ENCODE measurements around the gene ZNF423.

ZNF423 gene

DNA sequence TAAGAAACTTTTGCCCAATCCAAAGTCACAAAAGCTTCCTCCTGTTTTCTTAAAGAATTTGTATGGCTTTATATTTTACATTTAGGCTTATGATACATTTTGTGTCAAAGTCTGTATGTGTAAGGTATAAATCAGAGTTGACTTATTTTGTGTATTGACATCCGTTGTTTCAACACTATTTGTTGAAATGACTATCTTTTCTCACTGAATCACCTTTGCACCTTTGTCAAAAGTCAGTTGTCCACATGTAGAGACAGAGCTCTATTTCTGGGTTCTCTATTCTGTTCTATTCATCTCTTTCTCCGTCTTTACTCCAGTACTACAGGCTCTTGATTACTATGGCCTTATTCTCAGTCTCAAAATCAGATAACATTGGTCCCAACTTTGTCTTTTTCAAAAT, 409.1 kb downstream of the ZNF423 start:
- Histone ChIP-seq H3K36me3 (ENCODE audit: insufficient read depth, low read length) (no peaks in the 10 kb centered on the region), H3K4me3 (ENCODE audit: low read depth, low read length, poor library complexity, severe bottlenecking) (no peak overlapping the region), H3K79me2 (ENCODE audit: insufficient read depth, low read length) (no peaks in the 10 kb centered on the region), H3K9me3 (ENCODE audit: low read length) (no peaks in the 10 kb centered on the region), H2AFZ (ENCODE audit: low read length) (no peak overlapping the region), H3K27me3 (ENCODE audit: insufficient read depth, low read length) (0 out of 2 replicates have a peak, but pooled peaks cover 5% of the 10 kb centered on the region), H3K4me1 (ENCODE audit: insufficient read depth, low read length, severe bottlenecking) (peaks cover 34% of the 10 kb centered on the region), H3K27ac (ENCODE audit: low read depth, low read length, poor library complexity, severe bottlenecking) (no peak overlapping the region), H3F3A (ENCODE audit: insufficient read depth, low read length) (no peaks in the 10 kb centered on the region), H3K9ac (ENCODE audit: low read length) (no peak overlapping the region), H4K20me1 (ENCODE audit: insufficient read depth, low read length) (no peaks in the 10 kb centered on the region), H3K9me2 (ENCODE audit: low read depth, low read length) (no peaks in the 10 kb centered on the region), H3K4me2 (ENCODE audit: low read length) (no peak overlapping the region)
- TF ChIP-seq, protein P1, sequence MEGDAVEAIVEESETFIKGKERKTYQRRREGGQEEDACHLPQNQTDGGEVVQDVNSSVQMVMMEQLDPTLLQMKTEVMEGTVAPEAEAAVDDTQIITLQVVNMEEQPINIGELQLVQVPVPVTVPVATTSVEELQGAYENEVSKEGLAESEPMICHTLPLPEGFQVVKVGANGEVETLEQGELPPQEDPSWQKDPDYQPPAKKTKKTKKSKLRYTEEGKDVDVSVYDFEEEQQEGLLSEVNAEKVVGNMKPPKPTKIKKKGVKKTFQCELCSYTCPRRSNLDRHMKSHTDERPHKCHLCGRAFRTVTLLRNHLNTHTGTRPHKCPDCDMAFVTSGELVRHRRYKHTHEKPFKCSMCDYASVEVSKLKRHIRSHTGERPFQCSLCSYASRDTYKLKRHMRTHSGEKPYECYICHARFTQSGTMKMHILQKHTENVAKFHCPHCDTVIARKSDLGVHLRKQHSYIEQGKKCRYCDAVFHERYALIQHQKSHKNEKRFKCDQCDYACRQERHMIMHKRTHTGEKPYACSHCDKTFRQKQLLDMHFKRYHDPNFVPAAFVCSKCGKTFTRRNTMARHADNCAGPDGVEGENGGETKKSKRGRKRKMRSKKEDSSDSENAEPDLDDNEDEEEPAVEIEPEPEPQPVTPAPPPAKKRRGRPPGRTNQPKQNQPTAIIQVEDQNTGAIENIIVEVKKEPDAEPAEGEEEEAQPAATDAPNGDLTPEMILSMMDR (IDR thresholded peaks at IDR 0.05; ENCODE audit: low read length): no peak
- TF ChIP-seq EZH2 (IDR thresholded peaks at IDR 0.05; ENCODE audit: borderline replicate concordance, low read length): no peak

DNA sequence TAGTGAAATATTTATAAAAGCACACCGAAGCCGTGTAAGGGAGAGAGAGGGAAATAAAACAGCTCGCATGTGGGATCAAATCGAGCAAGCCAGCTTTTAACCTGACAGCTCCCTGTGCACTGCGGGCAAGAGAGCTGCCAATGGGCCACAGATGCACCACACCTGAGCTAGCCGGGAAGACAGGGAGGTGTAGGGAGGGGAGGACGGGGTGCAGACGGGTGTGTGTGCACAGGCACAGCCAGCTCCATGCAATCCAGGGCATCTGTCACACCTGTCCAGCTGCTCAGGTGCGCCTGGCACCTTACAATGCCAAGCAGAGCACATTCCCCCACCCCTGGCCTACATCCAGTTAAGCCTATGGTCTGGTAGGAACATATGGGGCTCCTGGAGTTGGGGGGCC, 412.3 kb downstream of the ZNF423 start:
- no peaks in the 10 kb centered on the region for H3K79me2 ChIP-seq (ENCODE audit: insufficient read depth, low read length)
- H4K20me1 ChIP-seq (ENCODE audit: insufficient read depth, low read length): no peaks in the 10 kb centered on the region
- no peaks in the 10 kb centered on the region for H3F3A ChIP-seq (ENCODE audit: insufficient read depth, low read length)
- H3K9me2 ChIP-seq (ENCODE audit: low read depth, low read length): no peaks in the 10 kb centered on the region
- no peak overlapping the region for H3K9ac ChIP-seq (ENCODE audit: low read length)
- H3K36me3 ChIP-seq (ENCODE audit: insufficient read depth, low read length): no peaks in the 10 kb centered on the region
- H3K27me3 ChIP-seq (ENCODE audit: insufficient read depth, low read length): no peaks in the 10 kb centered on the region
- H3K4me2 ChIP-seq (ENCODE audit: low read length): no peak overlapping the region
- H3K4me1 ChIP-seq (ENCODE audit: insufficient read depth, low read length, severe bottlenecking): peaks cover 49% of the 10 kb centered on the region
- no peaks in the 10 kb centered on the region for H3K9me3 ChIP-seq (ENCODE audit: low read length)
- TF ChIP-seq, protein P1 (IDR thresholded peaks at IDR 0.05; ENCODE audit: low read length): no peak
- no peak for TF ChIP-seq EZH2 (IDR thresholded peaks at IDR 0.05; ENCODE audit: borderline replicate concordance, low read length)
- no peak overlapping the region for H3K4me3 ChIP-seq (ENCODE audit: low read depth, low read length, poor library complexity, severe bottlenecking)
- H3K27ac ChIP-seq (ENCODE audit: low read depth, low read length, poor library complexity, severe bottlenecking): no peak overlapping the region
- H2AFZ ChIP-seq (ENCODE audit: low read length): no peak overlapping the region

DNA sequence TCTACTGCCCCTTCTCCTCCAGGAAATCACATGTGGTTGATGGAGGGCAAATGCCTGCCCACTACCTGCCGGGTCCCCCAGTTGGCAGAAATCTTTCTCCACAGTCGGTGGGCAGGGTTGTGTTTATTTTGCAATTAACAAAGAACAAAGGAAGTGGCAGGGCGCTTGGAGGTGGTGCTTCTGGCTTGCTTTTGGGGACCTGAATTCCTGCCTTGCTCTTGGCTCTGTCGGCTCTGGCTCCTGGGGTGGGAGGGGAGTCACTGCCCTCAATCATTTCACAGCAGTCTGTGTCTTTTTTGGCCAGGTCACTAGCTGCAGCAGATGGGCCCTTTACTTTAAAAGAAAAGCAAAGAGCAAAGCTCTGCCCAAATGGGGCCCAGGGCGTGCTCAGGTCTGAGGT, 413.1 kb downstream of the ZNF423 start:
- Histone ChIP-seq H4K20me1 (ENCODE audit: insufficient read depth, low read length) (no peaks in the 10 kb centered on the region), H3K4me2 (ENCODE audit: low read length) (no peak overlapping the region), H3F3A (ENCODE audit: insufficient read depth, low read length) (no peaks in the 10 kb centered on the region), H3K36me3 (ENCODE audit: insufficient read depth, low read length) (no peaks in the 10 kb centered on the region), H3K9ac (ENCODE audit: low read length) (no peak overlapping the region), H3K79me2 (ENCODE audit: insufficient read depth, low read length) (no peaks in the 10 kb centered on the region), H3K9me2 (ENCODE audit: low read depth, low read length) (no peaks in the 10 kb centered on the region), H3K27me3 (ENCODE audit: insufficient read depth, low read length) (no peaks in the 10 kb centered on the region), H2AFZ (ENCODE audit: low read length) (no peak overlapping the region), H3K4me1 (ENCODE audit: insufficient read depth, low read length, severe bottlenecking) (peaks cover 49% of the 10 kb centered on the region), H3K4me3 (ENCODE audit: low read depth, low read length, poor library complexity, severe bottlenecking) (no peak overlapping the region), H3K9me3 (ENCODE audit: low read length) (no peaks in the 10 kb centered on the region), H3K27ac (ENCODE audit: low read depth, low read length, poor library complexity, severe bottlenecking) (no peak overlapping the region)
- no peak for TF ChIP-seq EZH2 (IDR thresholded peaks at IDR 0.05; ENCODE audit: borderline replicate concordance, low read length)
- TF ChIP-seq, protein P1 (IDR thresholded peaks at IDR 0.05; ENCODE audit: low read length): no peak
